Esophagus muscularis mucosa (tissue), 4 donors: ENCODE measurements around the gene ETV4.

ENCODE experiments used
- CTCF ChIP-seq, 3 experiments: fragments of 200-600 bp in 2 of 3; fragments of 450-650 bp in 1 of 3; sonication (generic) in 2 of 3; IDR thresholded peaks; one replicate each; pipeline ENCODE4 v1.5.1; 2017 to 2019; ENCODE audit warnings: antibody characterized with exemption in 3 of 3, mild to moderate bottlenecking in 2 of 3, moderate library complexity in 1 of 3
- EP300 ChIP-seq: sonication (generic); formaldehyde crosslinking; IDR thresholded peaks from one replicate; pipeline ENCODE4 v1.6.1; 2017; ENCODE audit warnings: antibody characterized with exemption
- POLR2A ChIP-seq: fragments of 450-650 bp; IDR thresholded peaks from one replicate; pipeline ENCODE4 v1.6.1; 2017; ENCODE audit warnings: antibody characterized with exemption, moderate library complexity, mild to moderate bottlenecking, low read depth
- POLR2AphosphoS5 ChIP-seq, 2 donors: sonication (generic); formaldehyde crosslinking; IDR thresholded peaks; one replicate each; pipeline ENCODE4 v1.6.1; 2017; ENCODE audit warnings: antibody characterized with exemption in 2 of 2

GRCh38 chr17:43528319-43528987 is 17.7 kb downstream of the ETV4 start:
- TF ChIP-seq POLR2A (no peak), POLR2AphosphoS5 (IDR thresholded peaks at IDR 0.05) (no peak), CTCF (IDR thresholded peaks at IDR 0.05) (no peak), EP300 (no peak)
